ENCODE results near the gene CALHM2.
"Not testable (repeated sequence)": the region's sequence is repeated elsewhere in the genome, so short reads cannot be mapped to it uniquely, and the experiment has no call there.

Gene CALHM2

GRCh38 chr10:103451831-103452505 lies at the start of gene CALHM2:
CALHM2 (minus strand) TSS chr10:103452370; CDS start chr10:103449941, 2,429 bp downstream.
- DNase-seq (ENCODE audit: low spot score) = peak; percentile 51

GRCh38 chr10:103501186-103501585 lies 49.0 kb upstream of the CALHM2 start:
- DNase-seq (ENCODE audit: low spot score) = no peak

GRCh38 chr10:103500481-103500880 lies 48.3 kb upstream of the CALHM2 start:
- DNase-seq (ENCODE audit: low spot score) = no peak

DNA sequence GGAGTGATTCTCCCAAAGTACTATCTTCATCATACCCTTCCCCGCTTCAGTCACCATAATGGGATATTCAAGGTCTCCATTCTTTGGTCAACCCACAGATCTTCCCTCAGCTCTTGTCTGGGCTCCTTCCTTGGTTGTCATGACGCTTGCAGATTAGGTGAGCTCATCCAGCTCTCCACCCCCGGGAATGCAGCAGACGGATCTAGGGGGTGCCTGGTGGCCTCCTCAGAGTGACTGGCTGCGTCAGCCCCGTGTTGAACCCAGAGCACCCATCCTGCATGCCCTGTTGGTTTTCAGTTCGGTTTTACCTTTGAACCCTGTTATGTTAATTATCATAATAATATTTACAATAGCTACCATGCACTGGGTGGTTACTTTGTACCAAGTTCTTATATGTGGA lies 47.7 kb upstream of the CALHM2 start:
- DNase-seq (ENCODE audit: low spot score) = no peak

- DNase-seq (ENCODE audit: low spot score) = no peak
These were observed 46.9 kb upstream of the CALHM2 start for GRCh38 chr10:103498936-103499638.

GRCh38 chr10:103497161-103497915 lies 45.2 kb upstream of the CALHM2 start:
- DNase-seq (ENCODE audit: low spot score) = no peak

GRCh38 chr10:103495321-103495720 lies 43.2 kb upstream of the CALHM2 start:
- no peak for DNase-seq (ENCODE audit: low spot score)

GRCh38 chr10:103493916-103494877 lies 42.0 kb upstream of the CALHM2 start:
- DNase-seq (ENCODE audit: low spot score) = no peak

GRCh38 chr10:103493362-103493915 lies 41.3 kb upstream of the CALHM2 start, which contains the start of gene NEURL1:
NEURL1 (plus strand) TSS chr10:103493705; CDS start chr10:103494388, 683 bp downstream.
- no peak for DNase-seq (ENCODE audit: low spot score)

- no peak for DNase-seq (ENCODE audit: low spot score)
These were observed 40.6 kb upstream of the CALHM2 start for GRCh38 chr10:103492655-103493261.

DNA sequence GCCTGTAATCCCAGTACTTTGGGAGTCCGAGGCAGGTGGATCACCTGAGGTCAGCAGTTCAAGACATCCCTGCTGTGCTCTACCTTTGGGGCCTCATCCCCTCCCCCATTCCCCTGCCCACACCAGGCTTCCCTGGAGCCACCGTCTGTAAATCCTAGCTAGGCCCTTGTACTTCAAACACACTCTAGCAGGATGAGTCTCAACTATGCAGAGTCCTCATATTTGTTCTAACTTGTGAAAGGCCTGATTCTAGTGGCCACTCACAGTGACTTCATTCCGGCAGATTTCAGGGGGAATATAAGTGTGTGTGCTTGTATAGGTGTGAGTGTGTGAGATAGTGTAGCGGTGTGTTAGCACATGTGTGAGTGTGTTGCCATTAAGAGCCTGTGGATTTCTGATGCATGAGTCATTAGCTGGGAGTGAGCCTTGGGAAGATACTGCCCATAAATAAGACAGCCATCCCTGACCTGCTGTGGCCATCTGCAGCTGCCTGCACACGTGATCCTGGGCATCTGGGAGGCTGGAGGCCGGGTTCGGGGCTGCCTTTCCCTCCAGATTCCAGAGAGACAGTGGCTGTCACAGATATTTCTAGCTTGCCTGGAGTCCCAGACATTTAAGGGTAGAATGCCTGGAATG lies 39.7 kb upstream of the CALHM2 start:
- no peak for DNase-seq (ENCODE audit: low spot score)

DNA sequence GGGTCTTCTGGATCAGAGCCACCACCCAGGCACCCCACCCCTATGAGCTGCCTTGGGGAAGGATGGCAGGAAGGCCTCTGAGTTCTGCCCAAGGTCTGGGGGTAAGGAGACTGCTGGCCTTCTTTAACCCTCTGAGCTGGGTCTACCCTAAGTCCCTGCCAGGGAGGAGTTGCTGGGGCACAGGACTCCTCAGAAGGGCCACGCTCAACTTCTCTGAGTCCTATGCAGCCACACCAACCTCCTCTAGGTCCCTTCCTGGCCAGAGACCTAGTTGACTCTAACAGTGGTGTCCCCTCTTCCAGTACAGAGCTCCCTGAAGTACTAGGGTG lies 38.8 kb upstream of the CALHM2 start:
- DNase-seq (ENCODE audit: low spot score) = no peak

DNA sequence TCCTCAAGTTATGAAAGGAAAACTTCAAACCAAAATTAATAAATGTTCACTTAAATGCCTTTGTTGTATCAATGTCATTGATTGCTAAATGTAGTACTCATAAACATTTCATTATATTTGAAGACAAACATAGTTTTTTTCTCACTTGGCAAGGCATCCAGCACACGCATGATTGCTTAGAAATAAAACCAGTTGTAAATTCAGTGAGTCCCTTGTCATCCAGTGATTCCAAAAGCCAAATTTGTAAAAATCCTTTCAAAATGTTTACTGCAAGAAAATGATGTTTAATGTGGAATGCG lies 35.2 kb upstream of the CALHM2 start:
- DNase-seq (ENCODE audit: low spot score) = no peak

DNA sequence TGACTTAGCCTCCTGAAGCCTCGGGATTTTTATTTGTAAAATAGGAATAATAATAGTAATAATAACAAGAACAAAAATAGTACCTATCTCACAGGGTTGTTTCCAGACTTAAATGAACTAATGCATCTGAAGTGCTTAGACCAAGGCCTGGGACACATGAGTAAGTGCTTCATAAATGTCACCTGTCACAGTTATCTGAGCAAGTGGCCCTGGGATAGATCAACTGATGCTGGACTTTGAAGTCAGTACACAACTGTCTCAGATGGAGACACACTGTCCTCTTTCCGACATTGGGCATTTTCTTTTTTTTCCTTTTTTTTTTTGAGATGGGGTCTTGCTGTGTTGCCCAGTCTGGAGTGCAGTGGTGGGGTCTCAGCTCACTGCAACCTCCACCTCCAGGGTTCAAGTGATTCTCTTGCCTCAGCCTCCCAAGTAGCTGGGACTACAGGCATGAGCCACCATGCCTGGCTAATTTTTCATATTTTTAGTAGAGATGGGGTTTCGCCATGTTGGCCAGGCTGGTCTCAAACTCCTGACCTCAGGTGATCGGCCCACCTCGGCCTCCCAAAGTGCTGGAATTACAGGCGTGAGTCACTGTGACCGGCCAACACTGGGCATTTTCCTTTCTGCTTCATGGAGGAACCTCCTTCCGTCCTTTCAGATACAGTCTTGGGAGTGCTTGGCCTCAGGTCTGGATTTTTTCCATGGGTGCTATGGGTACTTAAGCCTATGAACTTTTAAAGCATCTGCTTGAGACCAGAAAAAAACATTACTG lies 34.7 kb upstream of the CALHM2 start:
- DNase-seq (ENCODE audit: low spot score) = not testable (repeated sequence)

DNA sequence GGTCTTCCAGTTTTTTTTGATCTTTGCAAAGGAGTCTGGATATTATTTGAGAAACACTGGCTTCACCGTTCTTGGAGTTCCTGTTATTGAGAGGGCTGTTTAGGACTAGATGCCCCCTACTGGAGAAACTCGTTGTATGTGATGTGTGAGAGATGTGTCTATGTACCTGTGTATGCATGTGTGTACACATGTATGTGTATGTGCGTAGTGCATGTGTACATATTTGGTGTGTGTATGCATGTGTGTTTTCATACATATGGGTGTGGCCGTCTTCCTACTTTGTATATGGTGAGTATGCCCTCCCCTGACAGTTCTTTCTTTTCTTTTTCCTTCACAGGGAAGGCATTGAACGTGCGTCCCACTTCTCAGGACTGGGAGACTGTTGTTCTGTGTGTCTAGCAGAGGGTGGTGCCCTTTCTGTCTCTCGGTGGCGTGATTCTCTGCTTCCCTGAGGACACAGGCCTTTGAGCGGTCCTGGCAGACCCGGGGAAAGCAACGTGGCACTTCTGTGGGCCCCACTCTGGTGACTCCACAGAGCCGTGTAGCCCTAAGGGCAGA lies 29.9 kb upstream of the CALHM2 start:
- DNase-seq (ENCODE audit: low spot score) = peak; percentile 82

- no peak for DNase-seq (ENCODE audit: low spot score)
These were observed 28.4 kb upstream of the CALHM2 start for GRCh38 chr10:103480521-103480920.

DNA sequence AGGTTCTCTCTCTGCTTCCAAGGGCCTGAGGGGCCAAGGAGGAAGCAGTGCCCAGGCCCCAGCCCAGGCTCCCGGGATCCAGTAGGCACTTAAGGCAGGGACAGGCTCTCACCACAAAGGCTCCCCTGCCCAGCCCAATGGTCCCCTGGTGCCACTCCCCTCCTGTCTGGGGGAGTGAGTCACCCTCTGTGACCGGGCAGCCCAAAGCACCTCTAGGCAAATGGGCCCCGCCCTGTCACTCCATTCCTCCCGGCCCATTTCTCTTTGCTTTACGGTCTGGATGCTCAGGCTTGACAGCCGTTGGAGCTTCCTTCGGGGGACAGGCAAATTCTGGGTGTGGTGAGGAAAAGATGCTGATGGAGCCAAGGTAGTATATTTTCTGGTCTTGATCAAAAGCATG lies 27.0 kb upstream of the CALHM2 start, which contains the start of gene CALHM3:
Gene CALHM3 (minus strand): TSS at position 106 of the 400 bp plus-strand sequence. CDS start 208 bp downstream, outside the sequence.
- DNase-seq (ENCODE audit: low spot score) = no peak

GRCh38 chr10:103478671-103479070 lies 26.5 kb upstream of the CALHM2 start:
- DNase-seq (ENCODE audit: low spot score) = no peak

- DNase-seq (ENCODE audit: low spot score) = no peak
These were observed 24.0 kb upstream of the CALHM2 start for GRCh38 chr10:103476046-103476768.
